Measurements from ENCODE around the gene DNMBP. TPM values are rescaled to one million over a fixed set of nuclear protein-coding genes. Genes with fewer than 3 reads are reported as not detected.

Gene DNMBP
- total RNA-seq, 6 donors from 2014 or later, result 10.1 to 18.9 (median 12.6) TPM

GRCh38 chr10:99853655-99854054, 156.1 kb downstream of the DNMBP start:
- ATAC-seq (ENCODE audit: low FRiP score in 2 of 2), result no peak
- TF ChIP-seq CTCF (IDR thresholded peaks at IDR 0.05) (no peak), POLR2AphosphoS5 (IDR thresholded peaks at IDR 0.05) (no peak), EP300 (IDR thresholded peaks at IDR 0.05) (no peak), POLR2A (IDR thresholded peaks at IDR 0.05) (no peak)
- Histone ChIP-seq H3K9me3 (no peaks in the 10 kb centered on the region), H3K36me3 (no peaks in the 10 kb centered on the region), H3K4me3 (no peak overlapping the region), H3K27ac (no peak overlapping the region), H3K4me1 (no peaks in the 10 kb centered on the region), H3K27me3 (no peaks in the 10 kb centered on the region)
- DNase-seq, result no peak
- WGBS, 2 donors, result 83 to 85% methylated on average over 3 of the region's 3 CpGs

GRCh38 chr10:99852481-99853213, 157.1 kb downstream of the DNMBP start:
- Histone ChIP-seq H3K27ac (no peak overlapping the region), H3K9me3 (no peaks in the 10 kb centered on the region), H3K36me3 (no peaks in the 10 kb centered on the region), H3K27me3 (no peaks in the 10 kb centered on the region), H3K4me1 (no peaks in the 10 kb centered on the region), H3K4me3 (no peak overlapping the region)
- 82 to 89% methylated on average over 3 of the region's 3 CpGs for WGBS, 2 donors
- TF ChIP-seq EP300 (IDR thresholded peaks at IDR 0.05) (no peak), POLR2A (IDR thresholded peaks at IDR 0.05) (no peak), CTCF (IDR thresholded peaks at IDR 0.05) (no peak), POLR2AphosphoS5 (IDR thresholded peaks at IDR 0.05) (no peak)
- ATAC-seq (ENCODE audit: low FRiP score in 2 of 2) (no peak), DNase-seq (no peak)

- Histone ChIP-seq H3K4me1 (no peaks in the 10 kb centered on the region), H3K27ac (no peak overlapping the region), H3K4me3 (no peak overlapping the region), H3K36me3 (no peaks in the 10 kb centered on the region), H3K27me3 (no peaks in the 10 kb centered on the region), H3K9me3 (no peaks in the 10 kb centered on the region)
- WGBS, 2 donors, result 92 to 97% methylated on average over 3 of the region's 3 CpGs
- ATAC-seq (ENCODE audit: low FRiP score in 2 of 2), result no peak
- DNase-seq, result no peak
- TF ChIP-seq POLR2AphosphoS5 (IDR thresholded peaks at IDR 0.05) (no peak), POLR2A (IDR thresholded peaks at IDR 0.05) (no peak), EP300 (IDR thresholded peaks at IDR 0.05) (no peak), CTCF (IDR thresholded peaks at IDR 0.05) (no peak)
Measured at GRCh38 chr10:99851825-99852224, 157.9 kb downstream of the DNMBP start.

GRCh38 chr10:99850767-99851340, 158.9 kb downstream of the DNMBP start:
- Histone ChIP-seq H3K27ac (no peak overlapping the region), H3K4me3 (no peak overlapping the region), H3K9me3 (no peaks in the 10 kb centered on the region), H3K27me3 (no peaks in the 10 kb centered on the region), H3K36me3 (no peaks in the 10 kb centered on the region), H3K4me1 (peaks cover 4 to 8% (median 4%) of the 10 kb centered on the region in 4 donors)
- TF ChIP-seq EP300 (IDR thresholded peaks at IDR 0.05) (no peak), POLR2A (IDR thresholded peaks at IDR 0.05) (no peak), POLR2AphosphoS5 (IDR thresholded peaks at IDR 0.05) (no peak), CTCF (IDR thresholded peaks at IDR 0.05) (no peak)
- DNase-seq (no peak), ATAC-seq (ENCODE audit: low FRiP score in 2 of 2) (no peak)
- 55 to 69% methylated on average over 5 of the region's 5 CpGs for WGBS, 2 donors
